Urinary bladder (tissue), 4 donors: ENCODE results near the gene WDR47. TPM values are rescaled to one million over a fixed set of nuclear protein-coding genes. Genes with fewer than 3 reads are reported as not detected.
"Not testable (repeated sequence)": the region's sequence is repeated elsewhere in the genome, so short reads cannot be mapped to it uniquely, and the experiment has no call there.

Experiments used
- DNase-seq: peaks from one replicate; pipeline ENCODE4 v3.0.0-alpha.2; 2015; ENCODE audit errors: extremely low spot score
- H3K27ac ChIP-seq: one replicate; pipeline ENCODE4 v1.5.1; 2013; ENCODE audit warnings: low read depth, mild to moderate bottlenecking, moderate library complexity
- H3K36me3 ChIP-seq: one replicate; pipeline ENCODE4 v1.6.1; 2013; ENCODE audit warnings: mild to moderate bottlenecking, moderate library complexity; ENCODE audit not compliant: insufficient read depth
- H3K4me1 ChIP-seq: one replicate; pipeline ENCODE4 v1.6.1; 2013; ENCODE audit warnings: mild to moderate bottlenecking, moderate library complexity; ENCODE audit not compliant: insufficient read depth
- H3K4me3 ChIP-seq: one replicate; pipeline ENCODE4 v1.5.1; 2013; ENCODE audit warnings: low read depth, low read length
- WGBS: extraction: QIAGEN DNeasy Blood & Tissue Kit; methylation state at CpG from one replicate; pipeline ENCODE4 v1.1.7; 2013; 5-methylcytosine and 5-hydroxymethylcytosine counted together
- polyA plus RNA-seq: library from polyadenylated mRNA; stranded (reverse); fragments of 200-250 nt; gene quantifications from one replicate; pipeline ENCODE4 v1.2.3, GENCODE V29; 2013
- small RNA-seq: library from RNA; depleted of rRNA; stranded (forward); fragments of <200 nt; gene quantifications from one replicate; pipeline ENCODE3, GENCODE V24; 2014
- total RNA-seq: library from RNA; depleted of rRNA; stranded (reverse); fragments of >200 nt; gene quantifications from one replicate; pipeline ENCODE4 v1.2.3, GENCODE V29; 2014
- donor health status: healthy with polysubstance abuse.
- donor health status: healthy.

WDR47 gene
- total and polyA plus RNA-seq, 2 donors, result 10.5 to 21.0 TPM

- H3K4me1 ChIP-seq, result no peaks in the 10 kb centered on the region
- no peak for DNase-seq
- WGBS, result 96% methylated on average over 9 of the region's 9 CpGs
- peaks cover 11% of the 10 kb centered on the region for H3K36me3 ChIP-seq
- no peak overlapping the region for H3K4me3 ChIP-seq
- H3K27ac ChIP-seq, result no peak overlapping the region
Observed at GRCh38 chr1:108936170-108936569, 105.7 kb downstream of the WDR47 start.

- WGBS, result 79% methylated on average over 5 of the region's 5 CpGs
- H3K4me1 ChIP-seq, result no peaks in the 10 kb centered on the region
- DNase-seq, result no peak
- H3K4me3 ChIP-seq, result no peak overlapping the region
- H3K27ac ChIP-seq, result no peak overlapping the region
- H3K36me3 ChIP-seq, result peaks cover 11% of the 10 kb centered on the region
Observed at GRCh38 chr1:108933944-108934343, 108.0 kb downstream of the WDR47 start.

GRCh38 chr1:108927565-108927964, 114.3 kb downstream of the WDR47 start:
- not testable (repeated sequence) for H3K4me3 ChIP-seq, DNase-seq, H3K4me1 ChIP-seq, H3K36me3 ChIP-seq, H3K27ac ChIP-seq
- WGBS, result 97% methylated on average over 1 of the region's 1 CpG

GRCh38 chr1:108925920-108926319, 116.0 kb downstream of the WDR47 start:
- no peak for DNase-seq
- Histone ChIP-seq H3K36me3 (peaks cover 7% of the 10 kb centered on the region), H3K4me3 (no peak overlapping the region), H3K27ac (no peak overlapping the region), H3K4me1 (no peaks in the 10 kb centered on the region)
- 94% methylated on average over 2 of the region's 2 CpGs for WGBS

Small RNA genes within 50 kb of the gene (small RNA-seq; reads per million reads assigned to genes)
- not detected for gene BX679664.1
- not detected for gene BX679664.2

Other genes starting within 250 kb of the WDR47 start
- 1.8 TPM for gene AKNAD1, start 185.0 kb downstream of the WDR47 start, total RNA-seq
- gene AKNAD1, start 185.0 kb downstream of the WDR47 start, polyA plus RNA-seq, result 1.2 TPM
- 66.4 TPM for gene GPSM2, start 165.1 kb downstream of the WDR47 start, total RNA-seq
- 5.6 TPM for gene GPSM2, start 165.1 kb downstream of the WDR47 start, polyA plus RNA-seq
- gene CLCC1, start 78.6 kb downstream of the WDR47 start, total RNA-seq, result 37.7 TPM
- gene CLCC1, start 78.6 kb downstream of the WDR47 start, polyA plus RNA-seq, result 17.9 TPM
- 55.9 TPM for gene TAF13, start 33.9 kb upstream of the WDR47 start, total RNA-seq
- 31.3 TPM for gene TAF13, start 33.9 kb upstream of the WDR47 start, polyA plus RNA-seq
- 43.1 TPM for gene TMEM167B, start 48.7 kb upstream of the WDR47 start, total RNA-seq
- 32.8 TPM for gene TMEM167B, start 48.7 kb upstream of the WDR47 start, polyA plus RNA-seq
- gene ELAPOR1, start 72.0 kb upstream of the WDR47 start, total RNA-seq, result 0.74 TPM
- 0.13 TPM for gene ELAPOR1, start 72.0 kb upstream of the WDR47 start, polyA plus RNA-seq
- 75.3 TPM for gene SARS1, start 171.8 kb upstream of the WDR47 start, total RNA-seq
- 136 TPM for gene SARS1, start 171.8 kb upstream of the WDR47 start, polyA plus RNA-seq
- gene CELSR2, start 207.4 kb upstream of the WDR47 start, total RNA-seq, result 3.6 TPM
- 4.9 TPM for gene CELSR2, start 207.4 kb upstream of the WDR47 start, polyA plus RNA-seq
- 5.3 TPM for gene PSRC1, start 241.0 kb upstream of the WDR47 start, total RNA-seq
- gene PSRC1, start 241.0 kb upstream of the WDR47 start, polyA plus RNA-seq, result 6.5 TPM